NCI-H446 (cell line): ENCODE measurements around the gene EIF3B.
A peak's percentile ranks its signal among the peaks of the same experiment; 100 is the strongest.
"Not testable (repeated sequence)": the region's sequence is repeated elsewhere in the genome, so short reads cannot be mapped to it uniquely, and the experiment has no call there.

ENCODE experiments used
- DNase-seq, 2 experiments: peaks; one replicate each; lab custom pipeline; 2025; lab: John Stamatoyannopoulos, UW

EIF3B gene

GRCh38 chr7:2347351-2348063 is 7.1 kb upstream of the EIF3B start:
- DNase-seq, result not testable (repeated sequence)

- no peak for DNase-seq
Measured at GRCh38 chr7:2350055-2350454, 4.6 kb upstream of the EIF3B start.

GRCh38 chr7:2350861-2351260 is 3.8 kb upstream of the EIF3B start:
- DNase-seq, result no peak

GRCh38 chr7:2353113-2353935 is 1.3 kb upstream of the EIF3B start:
- no peak for DNase-seq

- DNase-seq, result peak; percentile 94 to 95
Measured at GRCh38 chr7:2353936-2354185, 766 bp upstream of the EIF3B start.

GRCh38 chr7:2354939-2355704 is 495 bp downstream of the EIF3B start:
- DNase-seq, result no peak

GRCh38 chr7:2355705-2356008 is 1.0 kb downstream of the EIF3B start:
- DNase-seq, result no peak

GRCh38 chr7:2357165-2357564 is 2.5 kb downstream of the EIF3B start:
- DNase-seq, result no peak

GRCh38 chr7:2357571-2357970 is 2.9 kb downstream of the EIF3B start:
- DNase-seq, result no peak

- no peak for DNase-seq
Measured at GRCh38 chr7:2358968-2359527, 4.4 kb downstream of the EIF3B start.

GRCh38 chr7:2359610-2360009 is 5.0 kb downstream of the EIF3B start:
- no peak for DNase-seq

GRCh38 chr7:2360796-2361195 is 6.2 kb downstream of the EIF3B start:
- DNase-seq, result no peak

- no peak for DNase-seq
Measured at GRCh38 chr7:2362385-2363088, 7.9 kb downstream of the EIF3B start.

- no peak for DNase-seq
Measured at GRCh38 chr7:2369139-2369538, 14.5 kb downstream of the EIF3B start.

- no peak for DNase-seq
Measured at GRCh38 chr7:2371329-2371728, 16.7 kb downstream of the EIF3B start.

- no peak for DNase-seq
Measured at GRCh38 chr7:2372724-2373123, 18.1 kb downstream of the EIF3B start.

- DNase-seq, result no peak
Measured at GRCh38 chr7:2373124-2373556, 18.5 kb downstream of the EIF3B start.

GRCh38 chr7:2373646-2374045 is 19.0 kb downstream of the EIF3B start:
- DNase-seq, result no peak

GRCh38 chr7:2374401-2374800 is 19.8 kb downstream of the EIF3B start:
- no peak for DNase-seq

GRCh38 chr7:2374830-2375728 is 20.5 kb downstream of the EIF3B start:
- no peak for DNase-seq
